ENCODE measurements around the gene RNF217. TPM values are rescaled to one million over a fixed set of nuclear protein-coding genes. Genes with fewer than 3 reads are reported as not detected.

The RNF217 gene
- total RNA-seq, 3 donors from 2014 or later, result 40.1 to 43.3 (median 41.0) TPM

GRCh38 chr6:124968401-124968800, 6.2 kb downstream of the RNF217 start:
- Histone ChIP-seq H3K36me3 (no peaks in the 10 kb centered on the region), H3K4me1 (no peaks in the 10 kb centered on the region), H3K9me3 (no peaks in the 10 kb centered on the region), H3K27me3 (no peaks in the 10 kb centered on the region), H3K4me3 (no peak overlapping the region), H3K27ac (no peak overlapping the region)
- DNase-seq (ENCODE audit: low spot score in 2 of 2), result no peak
- intact Hi-C loops (cut with DNase I; ENCODE audit: low total_unique reads), result no loop called here
- TF ChIP-seq POLR2AphosphoS5 (IDR thresholded peaks at IDR 0.05) (no peak), POLR2A (IDR thresholded peaks at IDR 0.05) (no peak), CTCF (IDR thresholded peaks at IDR 0.05) (no peak)

GRCh38 chr6:124970243-124970642, 8.0 kb downstream of the RNF217 start:
- H3K27ac ChIP-seq, result peak overlapping the region in 1 of 2 donors; percentile 69
- intact Hi-C loops (cut with DNase I; ENCODE audit: low total_unique reads), result no loop called here
- no peak overlapping the region for H3K4me3 ChIP-seq
- no peaks in the 10 kb centered on the region for H3K4me1 ChIP-seq
- no peak for DNase-seq (ENCODE audit: low spot score in 2 of 2)
- no peaks in the 10 kb centered on the region for H3K9me3 ChIP-seq
- no peaks in the 10 kb centered on the region for H3K36me3 ChIP-seq
- no peaks in the 10 kb centered on the region for H3K27me3 ChIP-seq
- TF ChIP-seq POLR2A (IDR thresholded peaks at IDR 0.05) (no peak), CTCF (IDR thresholded peaks at IDR 0.05) (no peak), POLR2AphosphoS5 (IDR thresholded peaks at IDR 0.05) (no peak)

GRCh38 chr6:124970763-124971162, 8.5 kb downstream of the RNF217 start:
- H3K27ac ChIP-seq, result peak overlapping the region in 1 of 2 donors; percentile 69
- DNase-seq (ENCODE audit: low spot score in 2 of 2), result no peak
- no peaks in the 10 kb centered on the region for H3K4me1 ChIP-seq
- no peaks in the 10 kb centered on the region for H3K27me3 ChIP-seq
- no peak overlapping the region for H3K4me3 ChIP-seq
- H3K36me3 ChIP-seq, result no peaks in the 10 kb centered on the region
- no peaks in the 10 kb centered on the region for H3K9me3 ChIP-seq
- intact Hi-C loops (cut with DNase I; ENCODE audit: low total_unique reads), result no loop called here
- TF ChIP-seq POLR2AphosphoS5 (IDR thresholded peaks at IDR 0.05) (no peak), POLR2A (IDR thresholded peaks at IDR 0.05) (no peak), CTCF (IDR thresholded peaks at IDR 0.05) (no peak)

GRCh38 chr6:124973780-124974179, 11.5 kb downstream of the RNF217 start:
- no peak for DNase-seq (ENCODE audit: low spot score in 2 of 2)
- no peaks in the 10 kb centered on the region for H3K4me1 ChIP-seq
- no peaks in the 10 kb centered on the region for H3K27me3 ChIP-seq
- peaks cover 0 to 7% of the 10 kb centered on the region in 2 donors for H3K9me3 ChIP-seq
- peaks cover 3% of the 10 kb centered on the region for H3K36me3 ChIP-seq
- no peak overlapping the region for H3K27ac ChIP-seq
- intact Hi-C loops (cut with DNase I; ENCODE audit: low total_unique reads), result no loop called here
- no peak for TF ChIP-seq CTCF (IDR thresholded peaks at IDR 0.05)
- no peak for TF ChIP-seq POLR2A (IDR thresholded peaks at IDR 0.05)
- no peak for TF ChIP-seq POLR2AphosphoS5 (IDR thresholded peaks at IDR 0.05)
- H3K4me3 ChIP-seq, result no peak overlapping the region

- Histone ChIP-seq H3K4me3 (no peak overlapping the region), H3K36me3 (peaks cover 7% of the 10 kb centered on the region), H3K9me3 (peaks cover 0 to 14% of the 10 kb centered on the region in 2 donors), H3K27ac (no peak overlapping the region), H3K4me1 (no peaks in the 10 kb centered on the region), H3K27me3 (no peaks in the 10 kb centered on the region)
- no peak for TF ChIP-seq CTCF (IDR thresholded peaks at IDR 0.05)
- TF ChIP-seq POLR2AphosphoS5 (IDR thresholded peaks at IDR 0.05), result no peak
- TF ChIP-seq POLR2A (IDR thresholded peaks at IDR 0.05), result no peak
- intact Hi-C loops (cut with DNase I; ENCODE audit: low total_unique reads), result no loop called here
- no peak for DNase-seq (ENCODE audit: low spot score in 2 of 2)
Observed at GRCh38 chr6:124974771-124975377, 12.6 kb downstream of the RNF217 start.
